ENCODE measurements around the gene FHIT.

Gene FHIT

DNA sequence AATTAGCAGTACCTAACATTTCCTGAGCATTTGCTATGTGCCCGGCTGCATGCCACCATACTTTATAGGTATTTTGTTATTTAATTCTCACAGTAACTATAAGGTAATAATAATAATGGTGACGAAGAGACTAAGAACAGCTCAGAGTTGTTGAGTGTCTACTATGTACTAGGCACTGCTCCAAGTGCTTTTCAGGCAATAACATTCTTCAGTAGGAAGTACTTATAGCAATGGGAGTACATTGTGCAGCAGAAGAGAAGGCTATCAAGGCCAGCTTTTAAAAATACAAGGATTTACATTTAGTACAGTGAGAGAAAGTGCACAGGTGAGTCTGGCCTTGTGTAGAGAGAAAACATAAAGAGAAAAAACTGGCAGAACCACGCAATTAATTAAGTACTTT, 647.4 kb downstream of the FHIT start:
- DNase-seq, result no peak

DNA sequence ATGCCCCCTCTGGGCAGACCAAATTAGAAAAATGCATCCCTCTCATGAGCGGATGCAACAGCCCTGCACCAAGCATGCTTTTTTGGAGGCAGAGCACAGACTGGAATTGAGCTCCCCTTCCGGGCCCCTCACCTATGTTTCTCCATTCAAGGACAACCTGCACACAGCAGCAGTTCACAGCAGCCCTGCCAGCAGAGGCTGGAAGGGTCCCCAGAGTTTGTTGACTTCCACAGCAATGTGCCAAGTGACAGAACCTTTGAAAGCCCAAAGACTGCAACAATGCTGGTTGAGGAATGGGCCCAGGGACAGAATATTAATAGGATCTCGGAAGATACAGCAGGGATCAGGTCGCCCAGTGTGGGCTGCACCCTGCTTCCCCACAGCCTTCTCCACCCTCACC, 650.4 kb downstream of the FHIT start:
- no peak for DNase-seq

DNA sequence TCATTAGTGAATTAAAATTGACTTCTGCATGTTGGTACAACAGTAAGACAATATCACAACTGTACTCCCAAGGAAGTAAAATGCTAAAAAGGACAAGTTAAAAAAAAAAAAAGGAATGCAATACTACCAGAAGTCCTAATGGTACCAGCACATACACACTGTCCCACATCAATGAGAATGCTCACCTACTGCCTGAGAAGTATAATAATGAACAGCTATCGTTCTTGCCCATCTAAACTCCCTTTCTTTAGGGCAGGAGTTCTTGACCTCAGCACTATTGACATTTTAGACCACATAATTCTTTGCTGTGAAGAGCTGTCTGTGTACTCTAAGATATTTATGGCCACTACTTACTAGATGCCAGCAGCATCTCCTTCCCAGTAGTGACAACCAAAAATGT, 651.7 kb downstream of the FHIT start:
- no peak for DNase-seq

DNA sequence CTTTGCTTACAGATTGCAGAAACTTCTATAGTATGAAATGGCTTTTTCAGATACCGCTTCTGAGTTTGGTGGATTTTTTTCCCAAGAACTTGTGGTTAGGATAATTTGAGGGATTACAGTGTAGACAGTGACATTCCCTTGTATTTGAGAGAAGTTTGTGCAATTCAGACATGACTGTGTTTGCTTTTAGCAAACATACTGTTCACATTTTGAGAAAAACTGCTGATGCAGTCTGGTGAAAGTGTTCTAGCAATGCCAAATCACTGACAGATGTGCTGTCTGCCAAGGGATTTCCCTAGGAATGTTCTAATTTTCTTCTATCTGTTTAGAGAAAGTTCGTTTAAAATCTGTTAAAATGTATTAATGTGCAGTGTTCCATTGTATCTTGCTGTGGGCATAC, 652.6 kb downstream of the FHIT start:
- no peak for DNase-seq

DNA sequence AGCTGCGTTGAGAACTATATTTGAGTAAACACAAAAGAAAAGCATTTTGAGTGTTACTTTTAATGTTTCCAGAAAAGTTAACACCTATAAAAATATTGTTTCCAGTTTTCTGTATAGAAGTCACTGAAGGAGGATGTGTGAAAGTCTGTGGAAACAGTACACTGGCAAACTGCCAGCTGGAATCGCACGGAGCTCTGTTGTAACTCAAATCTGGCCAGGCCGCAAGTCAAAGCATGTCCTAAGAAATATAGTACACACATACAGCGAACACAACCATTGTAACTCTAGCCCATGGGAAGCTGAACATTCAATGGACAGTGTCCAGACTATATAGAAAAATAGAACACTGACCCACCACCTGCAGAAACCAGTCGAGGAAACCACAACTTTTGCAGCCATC, 657.2 kb downstream of the FHIT start:
- peak; percentile 52 for DNase-seq

DNA sequence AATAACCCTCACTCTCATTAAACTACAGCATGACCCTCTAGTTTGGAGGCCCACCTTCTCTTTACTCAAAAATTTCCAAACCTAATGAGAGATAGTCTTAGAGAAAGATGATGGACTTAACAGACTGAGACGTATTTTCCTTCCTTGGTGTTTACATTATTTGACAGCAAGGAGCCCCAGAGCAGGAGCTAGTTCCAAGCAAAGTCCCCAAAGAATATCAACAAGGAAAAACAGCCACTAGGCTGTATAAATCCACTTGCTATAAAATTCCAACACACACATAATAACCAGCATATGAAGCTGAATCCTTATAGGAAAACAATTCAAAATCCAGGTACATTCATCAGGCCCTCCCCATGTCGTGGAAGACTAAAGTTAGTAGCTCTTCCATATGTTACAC, 660.0 kb downstream of the FHIT start:
- no peak for DNase-seq

DNA sequence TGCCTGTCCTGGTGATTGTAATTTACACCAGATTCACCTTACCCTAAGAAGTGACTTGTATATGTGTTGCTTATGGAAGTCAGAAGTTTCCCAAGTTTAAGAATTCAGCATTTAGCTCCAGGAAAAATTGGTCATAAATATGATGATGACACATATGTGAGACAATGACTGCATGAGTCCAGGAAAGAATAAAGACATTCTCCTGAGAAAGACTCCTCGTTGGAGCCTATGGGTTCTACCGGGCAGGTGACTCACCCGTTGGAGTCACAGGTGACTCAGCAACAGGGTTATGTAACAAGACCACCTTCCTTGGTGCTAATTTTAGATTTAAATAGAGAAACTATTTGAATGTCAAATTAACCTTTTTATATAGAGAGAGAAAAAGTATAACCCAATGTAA, 662.4 kb downstream of the FHIT start:
- no peak for DNase-seq

DNA sequence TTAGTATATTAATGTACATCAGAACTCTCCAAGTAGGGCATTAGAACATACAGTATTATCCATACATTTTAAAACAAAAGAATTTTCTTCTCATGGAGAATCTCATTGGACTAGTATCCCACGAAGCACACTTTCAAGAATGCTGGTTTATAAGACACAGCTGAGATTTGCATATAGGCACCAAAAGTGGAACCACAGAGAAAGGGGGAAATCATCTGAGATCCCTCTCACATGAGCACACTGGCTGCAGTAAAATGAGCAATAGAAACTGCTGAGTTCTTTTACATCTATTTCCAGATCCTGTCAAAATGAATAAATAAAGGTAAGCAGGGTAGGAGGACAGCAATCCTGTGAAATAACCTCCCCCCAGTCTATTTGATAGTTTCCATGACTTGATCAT, 665.3 kb downstream of the FHIT start:
- no peak for DNase-seq

DNA sequence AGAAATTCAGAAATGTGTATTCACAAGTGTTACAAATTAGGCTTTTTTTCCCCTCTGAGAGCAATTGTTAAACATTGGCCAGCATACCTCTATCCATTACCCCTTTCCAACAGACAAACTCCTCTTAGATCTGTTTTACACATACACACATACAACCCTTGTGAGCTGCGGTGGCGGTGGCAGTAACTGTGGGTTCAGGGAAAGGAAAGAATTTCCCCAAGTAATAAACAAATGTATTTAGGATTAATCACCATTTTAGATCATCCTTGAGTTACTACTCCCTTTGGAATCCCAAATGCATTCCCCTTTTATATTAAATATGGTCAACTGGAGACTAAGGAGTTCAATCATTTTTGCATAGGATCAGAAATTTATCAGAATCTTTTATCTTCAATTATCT, 667.0 kb downstream of the FHIT start:
- DNase-seq, result no peak

DNA sequence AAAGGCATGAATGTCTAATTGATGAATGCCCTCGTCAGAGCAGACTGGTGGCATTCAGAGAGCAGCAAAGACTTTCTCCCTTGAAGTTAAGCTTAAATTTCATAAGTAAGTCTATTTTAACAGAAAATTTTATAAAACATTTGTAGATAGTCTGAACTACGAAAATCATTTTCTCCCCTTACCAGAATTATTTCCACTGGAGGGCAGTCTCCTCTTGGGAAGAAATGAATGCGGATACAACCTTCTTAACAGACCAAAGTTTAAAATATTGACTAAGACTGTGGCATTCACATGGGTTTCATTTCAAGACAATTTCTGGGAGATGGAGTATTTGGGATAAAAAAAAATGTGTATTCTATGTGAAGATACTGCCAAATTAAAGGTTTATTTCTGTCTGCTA, 669.0 kb downstream of the FHIT start:
- DNase-seq, result no peak

DNA sequence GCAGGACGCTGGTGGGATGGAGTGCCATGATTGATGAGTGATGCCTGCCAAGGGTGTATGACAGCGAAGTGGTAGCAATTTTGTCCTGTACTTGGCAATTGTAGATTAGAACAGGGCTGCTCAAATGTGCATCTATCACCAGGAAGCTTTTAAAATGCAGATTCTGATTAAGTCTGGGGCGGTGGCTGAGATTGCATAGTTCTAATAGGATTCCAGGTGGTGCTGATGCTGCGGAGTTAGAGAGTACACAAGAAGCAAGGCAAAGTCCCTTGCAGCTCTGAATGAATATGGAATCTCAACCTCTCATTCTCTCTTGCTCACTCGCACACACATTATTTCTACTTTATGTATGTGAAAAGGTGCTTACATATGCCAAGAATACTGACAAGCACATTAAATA, 670.4 kb downstream of the FHIT start:
- no peak for DNase-seq

DNA sequence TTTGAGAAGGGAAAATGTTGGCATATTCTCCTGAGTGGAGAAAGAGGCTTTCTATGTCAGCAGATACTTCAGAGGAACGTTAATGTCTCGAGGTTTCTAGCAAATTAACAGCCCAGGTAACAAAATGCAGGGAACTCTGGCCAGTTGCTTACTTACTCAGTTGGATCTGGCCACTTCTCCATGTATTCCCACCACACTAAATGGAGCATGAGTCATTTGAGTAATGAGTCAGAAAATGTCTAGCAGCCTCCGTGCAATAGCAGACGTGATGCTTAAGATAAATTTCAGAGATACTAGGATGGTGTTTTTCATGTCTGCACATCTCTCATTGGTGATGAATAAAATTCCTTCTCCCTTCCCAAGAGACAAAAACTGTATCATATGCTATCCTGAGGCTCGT, 671.5 kb downstream of the FHIT start:
- peak; percentile 1 for DNase-seq

DNA sequence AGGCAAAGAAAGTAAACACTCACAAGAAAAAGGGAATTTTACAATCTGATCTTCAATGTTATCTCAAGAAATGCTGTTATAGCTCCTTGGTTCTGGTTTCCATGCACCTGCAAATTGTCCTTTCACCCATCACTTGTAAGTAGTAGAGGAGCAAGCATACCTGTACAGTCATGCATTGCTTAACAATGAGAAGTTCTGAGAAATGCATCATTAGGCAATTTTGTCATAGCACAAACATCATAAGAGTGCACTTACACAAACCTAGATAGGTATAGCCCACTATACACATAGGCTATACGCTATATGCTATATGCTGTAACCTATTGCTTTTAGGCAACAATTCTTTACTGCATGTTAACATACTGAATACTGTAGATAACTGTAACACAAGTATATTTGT, 672.3 kb downstream of the FHIT start:
- no peak for DNase-seq

DNA sequence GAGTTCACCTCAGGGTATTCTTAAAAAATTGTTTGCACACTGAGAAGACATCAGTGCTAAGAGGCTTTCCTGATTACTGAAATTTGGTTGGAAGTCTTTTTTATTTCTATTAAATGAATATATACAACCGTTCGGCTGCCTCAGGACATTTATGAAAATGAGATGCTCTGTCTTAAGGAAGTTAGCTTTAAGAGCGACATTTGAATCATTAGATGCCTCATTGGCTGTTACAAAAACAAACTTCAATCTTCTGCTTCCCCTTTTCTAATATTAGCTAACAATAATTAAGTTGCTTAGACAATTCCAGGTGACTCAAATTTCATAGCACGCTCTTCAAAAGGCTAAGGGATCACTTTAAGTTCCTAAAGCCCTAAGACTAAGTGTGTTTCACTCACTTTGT, 673.7 kb downstream of the FHIT start:
- no peak for DNase-seq

DNA sequence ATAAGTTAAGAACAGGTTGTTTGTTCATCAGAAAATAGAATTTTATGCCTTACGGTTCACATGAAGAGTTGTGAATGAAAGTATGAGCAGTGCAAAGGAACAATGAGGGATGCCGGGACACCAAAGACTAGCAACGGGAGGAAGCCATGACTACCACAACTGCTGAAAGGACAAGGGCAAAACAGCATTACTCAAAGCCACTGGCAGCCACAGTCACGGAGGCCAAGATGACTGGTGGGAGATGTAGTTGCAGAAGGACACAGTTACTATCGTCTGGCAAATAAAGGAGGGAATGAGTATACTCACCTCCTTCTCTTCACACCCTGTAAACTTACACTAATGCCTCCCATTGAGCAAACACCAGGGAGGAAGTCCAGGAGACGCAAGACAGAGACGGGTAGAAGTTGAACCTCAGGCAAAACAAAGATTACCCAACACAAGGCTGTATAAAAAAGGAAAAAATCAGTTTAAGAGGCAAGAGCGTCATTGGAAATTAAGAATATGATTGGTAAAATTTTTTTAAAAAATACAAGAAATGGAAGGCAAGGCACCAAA, 675.5 kb downstream of the FHIT start:
- DNase-seq, result no peak

DNA sequence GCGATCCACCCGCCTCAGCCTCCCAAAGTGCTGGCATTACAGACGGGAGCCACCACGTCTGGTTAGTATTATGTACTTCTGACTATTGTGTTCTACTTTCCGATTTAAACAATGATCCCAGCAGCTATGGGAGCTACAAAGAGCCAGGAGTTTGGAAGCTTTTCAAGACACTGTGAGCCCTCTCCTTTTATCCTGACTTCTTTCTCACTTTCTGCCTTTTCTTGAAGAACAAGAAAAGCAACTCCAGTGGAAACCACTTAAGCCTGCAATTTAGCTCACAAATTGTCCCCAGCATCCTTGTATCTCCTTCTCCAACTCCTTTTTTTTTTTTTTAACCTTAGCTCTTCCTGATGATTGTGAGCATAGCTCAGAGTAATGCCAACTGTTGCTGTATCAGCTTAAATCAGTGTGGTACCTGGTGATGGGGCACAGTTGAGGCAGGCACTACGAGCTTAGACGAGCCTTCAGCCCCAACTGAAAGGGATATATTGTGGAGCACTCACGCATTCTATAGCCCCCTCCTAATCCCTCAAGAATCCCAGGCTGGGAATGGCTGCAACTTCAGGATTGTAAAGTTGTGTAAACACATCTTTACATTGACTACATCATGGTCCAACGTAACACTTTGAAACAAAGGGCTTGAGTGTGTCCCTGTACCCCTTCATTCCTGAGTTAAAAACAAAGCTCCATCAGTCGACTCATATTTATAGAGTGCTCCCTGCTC, 677.0 kb downstream of the FHIT start:
- DNase-seq, result no peak

DNA sequence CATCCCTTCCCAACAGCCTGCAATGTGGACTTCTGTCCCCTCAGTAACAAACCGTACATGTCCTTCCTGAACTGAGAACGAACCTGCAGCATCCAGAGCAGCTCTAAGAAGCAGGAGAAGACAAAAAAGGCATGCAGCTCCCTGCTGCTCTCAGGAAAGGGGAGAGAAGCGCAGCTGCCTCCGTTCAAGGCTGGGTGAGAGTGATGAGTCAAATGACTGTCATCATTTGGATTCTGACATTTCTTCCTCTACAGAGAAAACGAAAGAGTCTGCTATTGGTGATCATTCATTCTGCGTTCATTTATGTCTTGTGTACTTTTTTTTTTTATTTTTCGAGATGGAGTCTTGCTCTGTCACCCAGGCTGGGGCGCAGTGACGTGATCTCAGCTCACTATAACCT, 677.8 kb downstream of the FHIT start:
- no peak for DNase-seq

DNA sequence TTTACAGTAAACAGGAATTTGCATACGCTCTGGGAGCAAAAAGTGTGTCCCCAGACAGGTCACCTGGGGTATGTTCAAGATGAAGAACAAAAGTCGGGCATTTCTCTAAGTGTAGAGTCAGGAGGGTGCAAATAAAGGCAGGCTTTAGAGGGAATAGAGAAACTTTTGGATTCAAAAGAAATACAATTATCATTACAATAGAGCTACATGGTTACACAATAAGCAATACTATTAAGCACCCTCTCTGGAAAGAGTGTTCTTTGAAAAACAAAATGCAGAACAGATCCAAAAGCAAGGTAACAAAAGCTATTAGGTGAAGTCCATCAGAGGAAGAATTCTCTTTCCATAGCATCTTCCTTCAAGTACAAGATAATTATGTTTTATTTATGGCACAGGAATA, 679.7 kb downstream of the FHIT start:
- DNase-seq, result no peak

DNA sequence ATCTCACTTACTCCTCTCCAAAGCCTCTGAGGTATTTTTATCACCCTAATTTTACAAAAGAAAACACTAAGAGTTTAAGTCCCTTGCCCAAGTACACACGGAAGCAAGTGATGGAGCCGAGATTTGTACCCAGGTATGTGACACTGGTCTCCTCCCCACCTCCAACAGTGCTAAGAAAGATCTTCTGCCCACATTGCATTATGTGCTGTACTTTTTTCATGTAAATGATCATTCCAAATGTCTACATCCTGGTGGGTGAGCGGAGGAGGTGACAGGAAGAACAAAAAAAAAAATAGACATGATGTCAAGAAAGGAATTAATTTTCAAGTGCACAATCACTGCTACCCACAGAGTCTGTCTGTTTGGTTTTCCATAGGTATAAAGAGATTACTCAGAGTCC, 694.1 kb downstream of the FHIT start:
- DNase-seq, result no peak

DNA sequence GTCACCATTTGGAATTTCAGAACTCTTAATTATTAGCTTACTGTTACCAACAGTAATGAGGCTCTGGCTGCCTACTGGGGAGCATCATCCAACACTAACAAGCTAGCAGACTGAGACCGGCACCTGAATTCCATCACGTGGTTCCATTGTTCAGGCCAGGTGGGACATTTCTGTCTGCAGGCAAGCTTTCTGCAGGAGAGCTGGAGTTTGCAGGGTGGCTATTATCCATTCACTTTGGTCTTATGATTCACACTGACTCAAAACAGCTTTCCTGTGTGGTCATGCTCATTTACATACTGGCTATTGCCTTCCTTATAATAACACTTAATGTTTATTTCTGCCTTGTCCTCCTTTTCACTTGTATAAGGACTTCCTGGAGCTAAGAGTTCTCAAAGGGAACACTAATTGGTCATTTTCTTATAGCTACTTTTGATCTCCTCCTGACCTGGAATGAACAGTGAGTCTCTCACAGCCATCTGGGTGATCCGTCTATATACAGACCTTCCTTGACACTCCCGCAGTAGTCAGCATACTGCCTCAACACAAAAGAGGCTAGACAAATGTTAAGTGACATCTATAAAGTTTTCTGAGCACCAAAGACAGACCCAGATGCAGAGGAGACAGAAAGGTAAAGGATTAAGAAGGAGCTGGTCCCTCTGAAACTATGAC, 695.4 kb downstream of the FHIT start:
- DNase-seq, result no peak

DNA sequence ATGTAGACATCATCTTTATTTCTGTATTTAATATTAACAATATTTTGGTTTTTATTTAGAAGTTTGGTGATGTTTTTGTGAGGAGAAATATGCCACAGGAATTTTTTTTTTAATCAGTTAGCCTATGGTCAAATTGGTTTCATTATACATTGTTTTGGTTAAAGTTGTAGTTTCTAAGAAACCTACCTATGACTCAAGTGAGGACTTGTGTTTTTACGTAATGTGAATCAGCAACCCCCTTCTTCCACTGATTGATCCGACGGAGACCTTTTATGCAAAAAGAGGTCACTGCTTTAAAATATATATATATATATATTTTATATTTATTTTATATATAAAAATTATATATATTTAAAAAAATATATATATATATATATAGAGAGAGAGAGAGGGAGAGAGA, 698.1 kb downstream of the FHIT start:
- DNase-seq, result no peak

DNA sequence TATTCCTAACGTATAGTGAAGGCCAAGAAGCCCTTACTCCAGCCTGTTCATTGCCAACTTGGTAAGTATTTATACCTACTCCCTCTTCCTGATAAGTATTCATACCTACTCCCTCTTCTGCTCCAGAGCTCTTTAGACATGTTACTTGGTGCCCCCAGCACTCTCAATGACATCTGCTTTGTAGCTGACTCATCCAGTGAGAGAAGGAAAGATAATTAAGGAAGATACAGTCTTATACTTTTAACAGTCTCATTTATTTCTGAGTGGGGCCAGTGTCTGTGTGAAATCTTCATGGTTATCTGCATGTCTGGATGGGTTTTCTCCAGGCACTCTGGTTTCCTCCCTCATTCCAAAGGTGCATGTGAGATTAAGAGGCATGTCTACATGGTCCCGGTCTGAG, 698.7 kb downstream of the FHIT start:
- no peak for DNase-seq

DNA sequence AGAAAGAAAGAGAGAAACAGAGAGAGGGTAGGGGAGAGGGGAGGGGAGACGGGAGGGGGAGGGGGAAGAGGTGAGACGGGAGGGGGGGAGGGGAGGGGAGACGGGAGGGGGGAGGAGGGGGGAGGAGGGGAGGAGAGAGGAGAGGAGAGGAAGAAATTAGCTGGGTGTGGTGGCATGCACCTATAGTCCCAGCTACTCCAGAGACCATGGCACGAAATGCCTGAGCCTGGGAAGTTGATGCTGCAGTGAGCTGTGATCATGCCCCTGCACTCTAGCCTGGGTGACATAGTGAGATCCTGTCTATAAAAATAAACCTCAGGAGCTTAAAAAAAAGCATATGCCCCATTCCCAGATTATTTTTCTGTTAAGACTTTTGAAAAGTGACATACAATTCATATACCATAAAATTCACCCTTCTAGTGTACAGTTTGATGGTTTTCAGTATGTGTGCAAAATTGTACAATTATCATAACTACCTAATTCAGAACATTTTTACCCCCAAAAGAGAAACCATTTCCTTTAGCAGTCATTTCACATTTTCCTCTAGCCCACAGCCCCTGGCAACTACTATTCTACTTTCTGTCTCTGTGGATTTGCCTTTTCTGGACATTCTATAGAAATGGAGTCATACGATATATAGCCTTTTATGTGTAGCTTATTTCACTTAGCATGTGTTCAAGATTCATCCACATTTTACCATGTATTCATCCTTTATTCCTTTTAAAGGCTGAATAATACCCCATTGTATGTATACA, 699.6 kb downstream of the FHIT start:
- DNase-seq, result no peak

DNA sequence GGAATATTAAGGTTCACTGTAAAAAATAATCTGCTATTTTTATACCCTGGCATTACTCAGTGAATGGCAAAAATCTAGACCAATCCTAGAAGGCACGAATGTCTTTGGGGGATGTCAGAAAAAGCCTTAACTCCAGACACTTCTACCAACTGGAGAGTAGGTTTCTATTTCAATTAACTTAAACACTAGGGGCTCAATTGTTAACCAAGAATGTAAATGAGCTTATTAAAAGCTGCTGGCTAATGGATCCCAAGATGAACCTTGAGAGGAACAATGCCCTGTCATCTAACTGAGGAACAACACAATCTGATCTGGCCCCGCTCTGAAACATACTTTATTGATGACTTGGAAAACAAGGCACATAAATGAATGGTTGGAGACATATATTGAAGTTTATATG, 701.4 kb downstream of the FHIT start:
- no peak for DNase-seq

Measured in NCI-H345 (cell line).